Measurements from ENCODE around the gene MYOD1. TPM values are rescaled to one million over a fixed set of nuclear protein-coding genes. Genes with fewer than 3 reads are reported as not detected.

Gene MYOD1
- total RNA-seq, 1 experiment from 2014 or later, result not detected

DNA sequence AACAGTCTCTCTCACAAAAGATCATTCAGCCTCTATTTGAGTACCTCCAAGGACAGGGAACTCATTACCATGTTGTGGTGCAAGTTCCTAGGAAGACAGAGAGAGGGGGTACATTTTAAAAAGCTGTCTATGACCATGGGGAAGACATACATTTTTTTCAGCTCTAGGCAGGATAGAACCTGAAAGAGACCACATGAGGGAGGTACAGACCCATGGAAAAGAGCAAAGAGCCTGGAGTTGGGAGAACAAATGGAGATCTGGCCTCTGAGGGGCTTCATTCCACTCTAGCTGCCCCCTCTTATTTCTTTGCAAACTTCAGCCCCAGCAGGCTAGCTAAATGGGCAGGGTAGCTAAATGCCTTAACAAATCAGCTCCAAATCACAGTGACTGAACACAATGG lies 51.5 kb downstream of the MYOD1 start:
- no peaks in the 10 kb centered on the region for H3K36me3 ChIP-seq (ENCODE audit: insufficient read depth, low read length)
- H3K4me1 ChIP-seq (ENCODE audit: low read length), result peaks cover 12% of the 10 kb centered on the region
- H3K9me2 ChIP-seq (replicated peaks; ENCODE audit: insufficient read depth, low read length), result no peaks in the 10 kb centered on the region
- DNase-seq, result no peak
- H3K9me3 ChIP-seq (ENCODE audit: low read length), result no peaks in the 10 kb centered on the region
- H4K20me1 ChIP-seq (ENCODE audit: insufficient read depth, low read depth, low read length), result no peaks in the 10 kb centered on the region
- H3K27ac ChIP-seq (ENCODE audit: low read length), result no peak overlapping the region
- H3K4me2 ChIP-seq (ENCODE audit: low read depth, low read length, poor library complexity, severe bottlenecking), result no peak overlapping the region
- H3K9ac ChIP-seq (ENCODE audit: low read length), result no peak overlapping the region
- no peaks in the 10 kb centered on the region for H3K79me2 ChIP-seq (ENCODE audit: low read length)
- no peak overlapping the region for H2AFZ ChIP-seq (ENCODE audit: low read length)
- no peak overlapping the region for H3K4me3 ChIP-seq (ENCODE audit: low read length)
- H3K27me3 ChIP-seq (ENCODE audit: low read length), result no peaks in the 10 kb centered on the region

- Histone ChIP-seq H3K4me1 (ENCODE audit: low read length) (peaks cover 12% of the 10 kb centered on the region), H3K9me2 (replicated peaks; ENCODE audit: insufficient read depth, low read length) (no peaks in the 10 kb centered on the region), H3K27ac (ENCODE audit: low read length) (no peak overlapping the region), H3K9me3 (ENCODE audit: low read length) (no peaks in the 10 kb centered on the region), H4K20me1 (ENCODE audit: insufficient read depth, low read depth, low read length) (no peaks in the 10 kb centered on the region), H3K9ac (ENCODE audit: low read length) (no peak overlapping the region), H3K79me2 (ENCODE audit: low read length) (no peaks in the 10 kb centered on the region), H3K4me3 (ENCODE audit: low read length) (no peak overlapping the region), H3K36me3 (ENCODE audit: insufficient read depth, low read length) (no peaks in the 10 kb centered on the region), H2AFZ (ENCODE audit: low read length) (no peak overlapping the region), H3K4me2 (ENCODE audit: low read depth, low read length, poor library complexity, severe bottlenecking) (no peak overlapping the region), H3K27me3 (ENCODE audit: low read length) (no peaks in the 10 kb centered on the region)
- DNase-seq, result no peak
These were observed 52.0 kb downstream of the MYOD1 start for GRCh38 chr11:17771415-17771814.

Other genes with a start within 250 kb of the MYOD1 start
- not detected in 2 replicates for gene ABCC8, start 242.7 kb upstream of the MYOD1 start, total RNA-seq (2014; rRNA removed; shearing (Covaris generic); ENCODE audit: low replicate concordance)
- not detected in 2 replicates for gene USH1C, start 175.2 kb upstream of the MYOD1 start, total RNA-seq (2014; rRNA removed; shearing (Covaris generic); ENCODE audit: low replicate concordance)
- not detected in 2 replicates for gene OTOG, start 172.3 kb upstream of the MYOD1 start, total RNA-seq (2014; rRNA removed; shearing (Covaris generic); ENCODE audit: low replicate concordance)
- gene KCNC1, start 15.2 kb downstream of the MYOD1 start, total RNA-seq (2014; rRNA removed; shearing (Covaris generic); ENCODE audit: low replicate concordance), result not detected in 2 replicates